NCI-H1048 (cell line): ENCODE data around the gene NANOS1.
"Not testable (repeated sequence)": the region's sequence is repeated elsewhere in the genome, so short reads cannot be mapped to it uniquely, and the experiment has no call there.

Experiments used
- DNase-seq: peaks from one replicate; lab custom pipeline; 2025; lab: John Stamatoyannopoulos, UW

NANOS1 gene

GRCh38 chr10:119020627-119020946 is 8.9 kb upstream of the NANOS1 start:
- DNase-seq = no peak

GRCh38 chr10:119022846-119023552 is 6.5 kb upstream of the NANOS1 start:
- DNase-seq = no peak

- no peak for DNase-seq
Observed at GRCh38 chr10:119023553-119023868, 6.0 kb upstream of the NANOS1 start.

GRCh38 chr10:119024882-119025281 is 4.6 kb upstream of the NANOS1 start:
- no peak for DNase-seq

GRCh38 chr10:119025336-119025735 is 4.2 kb upstream of the NANOS1 start:
- DNase-seq = no peak

- no peak for DNase-seq
Observed at GRCh38 chr10:119025776-119026175, 3.7 kb upstream of the NANOS1 start.

GRCh38 chr10:119026301-119027110 is 3.0 kb upstream of the NANOS1 start:
- DNase-seq = no peak

GRCh38 chr10:119028445-119028899 is 1.0 kb upstream of the NANOS1 start:
- not testable (repeated sequence) for DNase-seq

GRCh38 chr10:119028900-119029612 is 458 bp upstream of the NANOS1 start:
- peak; percentile 69 for DNase-seq

- DNase-seq = no peak
Observed at GRCh38 chr10:119030421-119031250, 1.1 kb downstream of the NANOS1 start.

- DNase-seq = no peak
Observed at GRCh38 chr10:119031496-119032059, 2.1 kb downstream of the NANOS1 start.

- DNase-seq = no peak
Observed at GRCh38 chr10:119039161-119039560, 9.6 kb downstream of the NANOS1 start.

- DNase-seq = no peak
Observed at GRCh38 chr10:119041326-119041725, 11.8 kb downstream of the NANOS1 start.

- no peak for DNase-seq
Observed at GRCh38 chr10:119042169-119042568, 12.7 kb downstream of the NANOS1 start.

GRCh38 chr10:119045561-119045960 is 16.0 kb downstream of the NANOS1 start:
- no peak for DNase-seq

GRCh38 chr10:119049361-119049760 is 19.8 kb downstream of the NANOS1 start:
- no peak for DNase-seq

GRCh38 chr10:119049777-119050176 is 20.3 kb downstream of the NANOS1 start:
- DNase-seq = no peak

GRCh38 chr10:119051775-119052174 is 22.3 kb downstream of the NANOS1 start:
- DNase-seq = no peak

- no peak for DNase-seq
Observed at GRCh38 chr10:119055472-119055871, 26.0 kb downstream of the NANOS1 start.

- no peak for DNase-seq
Observed at GRCh38 chr10:119058010-119058409, 28.5 kb downstream of the NANOS1 start.

GRCh38 chr10:119059557-119059956 is 30.0 kb downstream of the NANOS1 start:
- no peak for DNase-seq

GRCh38 chr10:119060107-119060506 is 30.6 kb downstream of the NANOS1 start:
- no peak for DNase-seq
